K562 (cell line): ENCODE data around the gene MYL3.

Experiments used
- ETV1 ChIP-seq: fragments of 450-650 bp; conservative IDR thresholded peaks from 2 replicates; pipeline ENCODE4 v1.6.1; 2016; ENCODE audit warnings: missing genetic modification characterization, control low read depth, low read depth, missing compliant biosample characterization
- MED1 ChIP-seq: sonication (generic); formaldehyde crosslinking; IDR thresholded peaks from 2 replicates; pipeline ENCODE4 v1.8.1; 2023; ENCODE audit warnings: missing genetic modification reagents, borderline replicate concordance
- PPARD ChIP-seq: fragments of 250-450 bp; sonication (Bioruptor Pico); IDR thresholded peaks from 2 replicates; pipeline ENCODE4 v1.8.0; 2022; ENCODE audit warnings: inconsistent platforms, mild to moderate bottlenecking, moderate library complexity
- PRDM10 ChIP-seq: fragments of 450-650 bp; IDR thresholded peaks from 2 replicates; pipeline ENCODE4 v1.6.1; 2018; ENCODE audit not compliant: partially characterized antibody
- RBM17 ChIP-seq: fragments of 200-400 bp; formaldehyde crosslinking; IDR thresholded peaks from 2 replicates; pipeline ENCODE4 v1.6.1; 2017; ENCODE audit warnings: low read depth, mild to moderate bottlenecking, low read length, borderline replicate concordance
- ZNF274 ChIP-seq: IDR thresholded peaks from 2 replicates; pipeline ENCODE4 v1.6.1; 2011; ENCODE audit warnings: low read depth, mild to moderate bottlenecking, low read length, moderate library complexity, borderline replicate concordance
- TF ChIP-seq, protein P1 (sequence below): IDR thresholded peaks from 2 replicates; pipeline ENCODE4 v1.6.1; 2016; ENCODE audit warnings: missing genetic modification characterization, missing compliant biosample characterization

DNA sequence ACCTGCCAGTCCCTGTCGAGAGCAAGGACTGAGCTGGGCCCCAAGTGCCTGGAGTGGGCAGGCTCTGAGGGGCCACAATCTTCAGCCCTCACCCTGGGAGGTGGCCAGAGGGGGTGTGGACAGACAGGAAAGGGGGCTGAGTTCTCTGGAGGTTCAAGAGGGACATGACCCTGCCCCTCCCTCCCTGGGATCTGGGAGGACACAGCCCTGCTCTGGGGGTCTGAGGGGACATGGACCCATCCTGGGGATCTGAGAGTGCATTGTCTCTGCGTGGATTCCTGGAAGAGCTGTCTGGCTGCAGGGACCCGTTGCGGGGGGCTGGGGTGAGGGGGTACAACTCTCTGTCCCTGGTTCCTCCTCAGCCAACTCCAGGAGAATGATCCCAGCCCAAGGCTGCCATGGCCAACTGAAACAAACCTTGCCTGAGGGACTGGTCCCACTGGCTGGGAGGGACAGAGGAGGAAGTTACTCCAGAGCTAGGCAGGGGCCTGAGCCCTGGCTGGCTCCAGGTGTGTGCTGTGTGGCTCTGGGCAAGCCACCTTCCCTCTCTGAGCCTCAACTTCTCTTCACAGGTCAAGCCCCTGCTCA, 43.3 kb upstream of the MYL3 start:
- no peak for TF ChIP-seq MED1
- no peak for TF ChIP-seq ETV1 (tag)
- no peak for TF ChIP-seq RBM17
- TF ChIP-seq, protein P1, sequence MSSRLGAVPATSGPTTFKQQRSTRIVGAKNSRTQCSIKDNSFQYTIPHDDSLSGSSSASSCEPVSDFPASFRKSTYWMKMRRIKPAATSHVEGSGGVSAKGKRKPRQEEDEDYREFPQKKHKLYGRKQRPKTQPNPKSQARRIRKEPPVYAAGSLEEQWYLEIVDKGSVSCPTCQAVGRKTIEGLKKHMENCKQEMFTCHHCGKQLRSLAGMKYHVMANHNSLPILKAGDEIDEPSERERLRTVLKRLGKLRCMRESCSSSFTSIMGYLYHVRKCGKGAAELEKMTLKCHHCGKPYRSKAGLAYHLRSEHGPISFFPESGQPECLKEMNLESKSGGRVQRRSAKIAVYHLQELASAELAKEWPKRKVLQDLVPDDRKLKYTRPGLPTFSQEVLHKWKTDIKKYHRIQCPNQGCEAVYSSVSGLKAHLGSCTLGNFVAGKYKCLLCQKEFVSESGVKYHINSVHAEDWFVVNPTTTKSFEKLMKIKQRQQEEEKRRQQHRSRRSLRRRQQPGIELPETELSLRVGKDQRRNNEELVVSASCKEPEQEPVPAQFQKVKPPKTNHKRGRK, result no peak
- TF ChIP-seq PRDM10, result no peak
- TF ChIP-seq PPARD (CRISPR knock-in tag), result no peak
- TF ChIP-seq ZNF274, result no peak
